Hair follicle dermal papilla cell (primary cell): Measurements from ENCODE around the gene GANC. TPM values are rescaled to one million over a fixed set of nuclear protein-coding genes. Genes with fewer than 3 reads are reported as not detected.

Source experiments
- total RNA-seq: library from RNA; depleted of rRNA; stranded (reverse); fragments of >200 nt; gene quantifications from 2 replicates; pipeline ENCODE4 v1.2.3, GENCODE V29; 2012

GANC gene
- 33.4 and 38.7 TPM in 2 replicates for total RNA-seq

GRCh38 chr15:42272939-42273899 is at the start of gene GANC, which contains the start of gene TMEM87A:
Gene GANC, plus strand, starts transcription at chr15:42273201. Its CDS starts 1,281 bp downstream, at chr15:42274482.
Gene TMEM87A, minus strand, starts transcription at chr15:42273433. Its CDS starts 35 bp downstream, at chr15:42273398.

GRCh38 chr15:42359249-42359648 is 86.2 kb downstream of the GANC start, which contains the start of gene CAPN3:
Gene CAPN3, plus strand, starts transcription at chr15:42359501. Its CDS starts 305 bp downstream, at chr15:42359806.

Other genes starting within 250 kb of the GANC start
- gene PLA2G4D, start 178.6 kb upstream of the GANC start, total RNA-seq = not detected in 2 replicates
- gene PLA2G4F, start 116.6 kb upstream of the GANC start, total RNA-seq = not detected in 2 replicates
- gene VPS39, start 64.9 kb upstream of the GANC start, total RNA-seq = 61.2 and 75.0 TPM in 2 replicates
- 59.5 and 70.4 TPM in 2 replicates for gene TMEM87A, start 232 bp downstream of the GANC start, total RNA-seq
- gene CAPN3, start 86.3 kb downstream of the GANC start, total RNA-seq = 1.2 and 1.9 TPM in 2 replicates
- 97.1 and 98.2 TPM in 2 replicates for gene ZNF106, start 217.9 kb downstream of the GANC start, total RNA-seq
- 64.7 and 83.9 TPM in 2 replicates for gene SNAP23, start 222.4 kb downstream of the GANC start, total RNA-seq